Midbrain (tissue), 1 donor: Measurements from ENCODE around the gene CDKN1A.
"Not testable (repeated sequence)": the region's sequence is repeated elsewhere in the genome, so short reads cannot be mapped to it uniquely, and the experiment has no call there.

Source experiments
- DNase-seq: peaks from one replicate; lab custom pipeline; 2025; lab: John Stamatoyannopoulos, UW

CDKN1A gene

DNA sequence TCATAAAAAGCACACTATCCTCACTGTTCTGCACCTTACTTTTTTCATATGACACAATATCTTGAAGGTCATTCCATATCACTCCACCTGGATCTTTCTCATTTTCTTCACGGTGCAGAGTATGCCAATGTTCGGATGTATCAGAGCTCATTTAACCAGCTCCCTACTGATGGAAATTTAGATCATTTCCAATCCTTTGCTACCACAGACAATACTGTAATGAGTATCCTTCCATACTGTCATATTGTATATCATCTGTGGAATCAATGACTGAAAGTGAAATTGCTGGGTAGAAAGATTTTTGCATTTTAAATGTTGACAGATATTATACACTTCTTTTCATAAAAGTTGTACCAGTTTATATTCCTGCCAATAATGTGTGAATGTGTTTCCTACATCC, 16.9 kb downstream of the CDKN1A start:
- DNase-seq: no peak

DNA sequence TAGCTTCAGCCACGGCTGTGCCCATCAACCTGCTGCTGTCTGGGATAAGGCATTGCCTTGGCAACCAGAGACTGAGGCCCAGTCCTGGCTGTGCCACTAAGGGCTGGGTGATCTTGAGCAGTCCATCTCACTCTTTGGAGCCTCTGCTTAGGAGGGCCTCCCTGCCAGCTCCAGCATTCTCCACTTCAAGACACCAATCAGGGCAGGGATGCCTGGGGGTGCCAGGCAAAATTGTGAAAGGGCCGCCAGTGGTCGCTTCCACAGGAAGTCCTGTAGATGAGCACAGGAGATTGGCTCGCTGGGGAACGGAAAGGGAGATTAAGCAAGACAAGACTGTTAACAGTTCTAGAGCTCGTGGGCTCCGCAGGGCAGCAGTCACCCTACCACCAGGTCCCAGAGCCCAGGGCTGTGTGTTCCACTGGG, 19.0 kb downstream of the CDKN1A start, which contains the start of gene RAB44:
TSS of gene RAB44 (plus strand) at position 346 of the 423 bp plus-strand sequence. CDS start 6,410 bp downstream, outside the sequence.
- no peak for DNase-seq

DNA sequence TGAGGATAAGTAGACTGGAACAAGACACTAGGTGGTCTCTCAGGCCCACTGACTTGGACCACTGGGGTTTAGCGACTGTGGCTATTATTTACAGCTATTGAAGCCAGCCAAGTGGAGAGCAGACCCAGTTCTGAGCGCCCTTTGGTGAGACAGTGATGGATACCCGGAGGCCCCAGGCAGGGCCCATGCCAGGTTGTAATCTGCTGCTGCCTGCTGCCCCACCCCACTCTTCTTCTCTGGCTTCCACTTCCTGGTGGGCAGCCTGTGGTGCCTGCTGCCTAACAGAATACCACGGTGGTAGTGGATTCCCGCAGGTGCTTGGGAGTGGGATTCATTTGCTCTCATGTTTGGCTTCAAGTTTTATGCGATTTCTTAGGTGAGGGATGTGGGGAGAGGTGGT, 19.7 kb downstream of the CDKN1A start:
- no peak for DNase-seq

- DNase-seq: no peak
Observed at GRCh38 chr6:36698871-36699271, 20.4 kb downstream of the CDKN1A start.

DNA sequence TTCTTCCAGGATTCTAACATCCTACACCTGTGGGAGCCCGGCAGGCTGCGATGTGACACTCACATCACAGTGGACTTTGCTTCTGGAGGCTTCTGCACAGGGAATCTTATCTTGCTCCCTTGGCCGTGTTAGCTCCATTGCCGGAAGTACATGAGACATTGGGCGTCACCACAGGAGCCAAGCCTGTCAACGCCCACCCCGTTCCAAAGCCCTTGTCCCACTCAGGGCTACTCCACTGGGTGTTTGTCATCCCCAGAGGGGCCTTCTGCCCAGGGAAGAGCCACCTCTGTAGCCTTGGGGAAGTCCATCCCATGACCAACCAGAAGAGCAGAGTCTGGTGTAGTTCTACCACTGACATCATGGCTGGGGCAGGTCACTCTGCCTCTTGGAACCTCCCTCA, 20.8 kb downstream of the CDKN1A start:
- DNase-seq: no peak

DNA sequence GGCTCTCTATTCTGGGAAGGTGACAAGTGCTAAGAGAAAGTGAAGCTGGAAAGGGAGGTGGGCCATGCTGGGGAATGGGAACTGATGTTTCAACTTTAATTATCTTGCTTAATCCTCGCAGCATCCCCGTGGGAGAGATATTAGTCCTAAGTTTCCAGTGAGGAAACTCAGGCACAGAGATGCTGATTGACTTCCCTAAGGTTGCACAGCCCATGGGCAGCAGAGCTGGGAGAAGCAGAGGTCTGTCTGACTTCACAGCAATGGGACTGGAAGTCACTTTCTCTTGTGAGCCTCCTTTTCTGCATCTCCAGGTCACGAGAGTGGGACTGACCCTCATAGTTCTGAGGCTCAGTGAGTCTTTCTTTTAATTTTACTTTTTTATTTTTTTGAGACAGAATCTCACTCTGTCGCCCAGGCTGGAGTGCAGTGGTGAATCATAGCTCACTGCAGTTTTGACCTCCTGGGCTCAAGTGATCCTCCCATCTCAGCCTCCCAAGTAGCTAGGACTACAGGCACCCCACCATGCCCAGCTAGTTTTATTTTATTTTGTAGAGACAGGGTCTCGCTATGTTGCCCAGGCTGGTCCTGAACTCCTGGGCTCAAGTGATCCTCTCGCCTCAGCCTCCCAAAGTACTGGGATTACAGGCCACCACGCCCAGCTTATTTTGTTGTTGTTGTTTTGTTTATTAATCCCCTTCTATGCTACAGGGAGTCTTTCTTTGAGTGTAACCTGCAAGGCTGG, 21.7 kb downstream of the CDKN1A start:
- no peak for DNase-seq

DNA sequence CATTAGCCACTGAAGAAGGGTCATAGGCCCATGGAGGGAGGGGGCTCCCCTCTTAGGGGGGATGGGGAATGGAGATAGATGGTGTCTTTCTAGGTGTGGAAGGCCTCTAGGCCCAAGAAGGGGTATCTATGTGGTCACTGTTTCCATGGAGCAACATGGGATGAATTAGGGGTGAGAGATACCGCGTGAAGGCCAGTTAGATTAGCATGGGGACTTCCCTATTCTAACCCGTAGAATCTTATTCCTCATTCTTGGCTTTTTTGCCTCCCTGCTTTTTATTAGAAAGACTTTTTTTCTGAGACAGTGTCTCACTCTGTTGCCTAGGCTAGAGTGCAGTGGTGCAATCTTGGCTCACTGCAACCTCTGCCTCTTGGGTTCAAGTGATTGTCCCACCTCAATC, 22.3 kb downstream of the CDKN1A start:
- DNase-seq: no peak

DNA sequence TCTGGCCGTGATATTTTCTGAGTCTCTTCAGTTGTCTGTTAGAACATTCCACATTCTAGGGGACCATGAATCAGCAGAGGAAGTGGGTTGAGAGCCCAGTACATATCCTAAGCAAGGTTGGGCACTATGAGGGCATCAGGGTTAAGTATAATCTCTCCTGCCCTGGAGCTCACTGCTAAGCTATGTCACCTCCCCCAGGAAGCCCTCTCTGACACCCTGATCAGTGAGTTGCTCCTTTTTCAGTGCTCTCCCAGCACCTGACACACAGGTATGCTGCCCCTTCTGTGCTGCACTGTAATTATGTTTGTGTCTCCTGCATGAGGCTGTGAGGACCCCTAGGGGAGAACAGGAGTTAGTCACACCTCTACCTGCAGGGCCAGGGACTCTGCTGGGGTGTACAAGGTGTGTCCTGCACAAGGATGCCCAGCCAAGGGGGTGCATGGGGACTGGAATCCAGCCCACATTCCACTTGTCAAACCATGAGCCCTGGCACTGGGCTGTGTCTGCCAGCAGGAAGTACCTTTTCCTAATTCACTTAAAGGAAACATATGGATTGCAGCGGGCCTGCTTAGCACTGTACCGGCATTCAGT, 23.0 kb downstream of the CDKN1A start:
- no peak for DNase-seq

DNA sequence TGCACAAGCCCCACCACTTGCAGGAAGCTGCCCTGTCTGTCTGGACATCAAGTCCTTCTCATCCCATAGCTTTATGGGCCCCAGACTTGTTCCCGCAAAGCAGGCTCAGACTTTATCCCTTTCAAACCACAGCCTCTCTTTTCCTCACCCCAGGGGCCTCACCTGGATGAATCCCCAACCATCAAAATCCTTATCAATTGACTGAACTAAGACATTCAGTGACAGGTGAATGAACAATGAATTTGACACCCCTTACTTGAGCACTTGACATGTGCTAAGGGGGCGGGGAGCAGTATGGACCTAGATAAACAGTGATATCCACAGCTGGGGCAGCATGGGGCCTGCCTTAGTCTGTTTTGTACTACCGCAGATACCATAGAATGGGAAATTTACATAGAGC, 24.1 kb downstream of the CDKN1A start:
- DNase-seq: no peak

DNA sequence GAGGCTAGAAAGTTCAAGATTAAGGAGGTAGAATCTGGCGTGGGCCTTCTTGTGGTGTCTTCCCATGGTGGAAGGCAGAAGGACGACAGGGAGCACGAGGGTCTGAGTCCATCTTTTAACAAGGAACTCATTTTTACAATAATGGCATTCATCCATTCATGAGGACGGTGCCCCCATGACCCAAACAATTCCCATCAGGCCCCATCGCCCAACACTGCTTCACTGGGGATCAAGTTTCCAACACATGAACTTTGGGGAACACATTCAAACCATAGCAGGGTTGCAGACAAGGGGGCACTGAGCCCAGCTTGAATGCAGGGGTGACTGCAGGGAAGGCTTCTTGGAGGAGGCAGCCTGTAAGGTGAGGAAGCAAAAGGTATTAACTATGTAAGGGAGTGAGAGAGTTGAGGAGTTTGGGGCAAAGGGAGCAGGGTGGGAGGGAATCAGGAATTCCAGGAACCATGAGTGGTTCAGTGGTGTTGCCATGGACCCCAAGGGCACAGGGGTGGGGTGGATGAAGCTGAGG, 24.6 kb downstream of the CDKN1A start:
- DNase-seq: no peak

- DNase-seq: no peak
Observed at GRCh38 chr6:36703982-36704381, 25.5 kb downstream of the CDKN1A start.

DNA sequence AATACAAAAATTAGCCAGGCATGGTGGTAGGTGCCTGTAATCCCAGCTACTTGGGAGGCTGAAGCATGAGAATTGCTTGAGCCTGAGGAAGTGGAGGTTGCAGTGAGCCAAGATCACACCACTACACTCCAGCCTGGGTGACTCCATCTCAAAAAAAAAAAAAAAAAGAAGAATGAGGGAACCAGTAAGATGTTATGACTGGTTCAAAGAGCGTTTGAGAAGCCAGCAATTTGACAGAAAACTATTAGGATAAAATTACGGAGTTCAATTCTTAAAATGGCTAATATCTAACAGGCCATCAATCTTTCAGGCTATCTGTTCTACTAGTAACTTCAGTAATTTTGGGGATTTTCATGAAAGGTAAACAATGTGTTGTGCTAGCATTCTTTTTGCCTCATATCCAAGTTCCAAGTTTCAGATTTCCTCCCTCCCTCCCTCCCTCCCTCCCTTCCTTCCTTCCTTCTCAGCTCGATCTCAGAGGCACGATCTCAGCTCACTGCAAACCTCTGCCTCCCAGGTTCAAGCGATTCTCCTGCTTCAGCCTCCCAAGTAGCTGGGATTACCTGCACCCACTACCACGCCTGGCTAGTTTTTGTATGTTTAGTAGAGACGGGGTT, 26.6 kb downstream of the CDKN1A start:
- DNase-seq: not testable (repeated sequence)

DNA sequence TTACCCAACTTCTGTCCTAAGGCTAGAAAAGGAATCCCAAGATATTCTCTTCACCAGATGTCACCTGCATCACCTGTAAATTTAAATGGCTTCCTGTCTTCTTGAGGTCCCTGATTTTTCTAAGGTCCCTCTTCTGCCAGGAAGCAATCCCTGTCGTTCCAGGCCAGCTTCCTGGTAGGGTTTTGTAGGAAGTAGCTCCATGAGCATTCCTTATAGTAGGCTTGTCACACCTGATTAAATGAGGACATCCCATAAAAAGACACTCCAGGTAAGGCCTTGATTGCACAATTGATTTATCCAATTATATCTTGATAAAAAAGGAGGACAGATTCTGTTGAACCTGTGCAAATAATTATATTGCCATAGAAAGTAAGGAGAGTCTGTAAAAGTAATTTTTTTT, 27.8 kb downstream of the CDKN1A start:
- no peak for DNase-seq

GRCh38 chr6:36712816-36713215, 34.3 kb downstream of the CDKN1A start:
- DNase-seq: no peak

DNA sequence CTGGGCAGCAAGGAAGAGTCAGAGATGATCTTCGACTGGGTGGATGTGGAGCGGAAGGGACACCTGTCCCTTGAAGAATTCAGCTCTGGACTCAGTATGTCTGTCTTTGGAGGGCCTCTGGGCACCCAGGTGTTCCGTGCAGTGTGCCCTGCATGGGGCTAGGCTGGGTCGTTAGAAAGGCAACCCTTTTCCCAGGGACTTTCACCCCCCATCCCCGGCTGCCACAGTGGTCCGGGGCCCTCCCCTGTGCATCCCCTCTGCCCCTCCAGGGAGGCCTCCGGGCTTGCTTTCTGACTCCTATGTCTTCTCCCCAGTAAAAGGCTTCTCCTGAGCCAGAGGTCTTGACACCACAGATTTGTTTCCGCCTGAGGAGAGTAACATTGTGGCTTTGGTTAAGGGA, 35.3 kb downstream of the CDKN1A start:
- DNase-seq: no peak

DNA sequence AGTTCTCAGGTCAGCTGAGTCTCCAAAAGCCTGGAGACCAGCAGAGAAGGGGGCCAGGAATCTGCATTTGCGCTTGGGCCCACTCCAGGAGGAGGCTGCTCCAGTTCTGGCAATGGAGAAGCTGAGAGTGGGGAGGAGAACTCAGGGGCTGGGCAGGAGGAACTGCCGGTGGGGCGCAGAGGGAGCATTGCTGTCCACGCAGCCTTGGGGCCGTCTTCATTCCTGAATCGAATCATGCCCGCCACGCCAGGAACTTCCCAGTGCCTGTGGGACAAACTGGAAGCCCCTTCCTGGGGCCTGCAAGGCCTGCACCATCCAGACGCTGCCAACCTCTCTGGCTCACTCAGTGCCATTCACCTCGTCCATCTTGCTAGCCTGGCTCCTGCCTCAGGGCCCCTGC, 36.0 kb downstream of the CDKN1A start:
- no peak for DNase-seq

DNA sequence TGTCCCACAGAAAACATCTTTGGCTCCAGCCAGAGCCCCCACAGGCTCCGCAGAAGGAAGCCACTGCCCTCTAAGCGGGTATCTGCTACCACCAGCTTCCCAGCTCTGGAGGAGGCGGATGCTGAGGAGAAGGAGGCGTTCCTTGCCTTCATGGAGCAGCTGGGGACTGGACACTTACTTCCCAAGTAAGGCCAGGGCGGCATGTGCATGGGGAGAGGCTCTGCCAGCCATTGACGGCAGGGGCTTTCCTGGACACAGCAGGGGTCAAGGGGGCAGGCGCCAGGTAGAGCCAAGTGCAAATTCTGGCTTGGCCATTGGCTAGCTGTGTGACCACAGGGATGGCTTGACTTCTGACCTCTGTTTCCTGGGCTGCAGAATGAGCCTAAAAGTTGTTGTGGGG, 37.0 kb downstream of the CDKN1A start:
- no peak for DNase-seq

DNA sequence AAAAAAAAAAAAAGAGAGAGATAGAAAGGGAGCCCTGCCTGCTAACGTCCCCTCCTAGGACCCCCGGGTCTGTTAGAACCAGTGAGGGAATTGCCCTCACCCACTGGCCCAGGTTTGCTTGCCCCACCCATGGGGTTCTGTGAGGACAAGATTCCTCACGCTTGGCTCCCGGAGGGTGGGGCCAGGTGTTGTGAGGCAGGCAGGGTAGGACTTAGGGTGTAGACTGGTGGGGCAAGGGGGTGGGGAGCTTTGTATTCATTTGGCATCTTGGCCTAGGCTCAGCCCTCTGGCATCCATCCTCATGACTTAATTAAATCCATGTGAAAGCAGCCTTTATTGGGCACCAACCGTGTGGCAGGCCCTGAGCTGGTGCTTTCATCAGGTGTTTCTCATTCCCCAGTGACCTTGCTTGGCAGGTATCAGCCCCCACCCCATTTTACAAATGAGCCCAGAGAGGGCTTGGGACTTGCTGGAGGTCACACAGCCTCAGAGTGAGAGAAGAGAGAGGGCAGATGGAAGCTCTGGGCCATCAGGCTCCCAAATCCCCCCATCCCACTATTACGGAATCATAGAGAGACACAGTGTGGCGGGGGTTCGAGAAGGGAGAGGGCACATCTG, 38.1 kb downstream of the CDKN1A start:
- DNase-seq: no peak

- no peak for DNase-seq
Observed at GRCh38 chr6:36717231-36717825, 38.8 kb downstream of the CDKN1A start.

DNA sequence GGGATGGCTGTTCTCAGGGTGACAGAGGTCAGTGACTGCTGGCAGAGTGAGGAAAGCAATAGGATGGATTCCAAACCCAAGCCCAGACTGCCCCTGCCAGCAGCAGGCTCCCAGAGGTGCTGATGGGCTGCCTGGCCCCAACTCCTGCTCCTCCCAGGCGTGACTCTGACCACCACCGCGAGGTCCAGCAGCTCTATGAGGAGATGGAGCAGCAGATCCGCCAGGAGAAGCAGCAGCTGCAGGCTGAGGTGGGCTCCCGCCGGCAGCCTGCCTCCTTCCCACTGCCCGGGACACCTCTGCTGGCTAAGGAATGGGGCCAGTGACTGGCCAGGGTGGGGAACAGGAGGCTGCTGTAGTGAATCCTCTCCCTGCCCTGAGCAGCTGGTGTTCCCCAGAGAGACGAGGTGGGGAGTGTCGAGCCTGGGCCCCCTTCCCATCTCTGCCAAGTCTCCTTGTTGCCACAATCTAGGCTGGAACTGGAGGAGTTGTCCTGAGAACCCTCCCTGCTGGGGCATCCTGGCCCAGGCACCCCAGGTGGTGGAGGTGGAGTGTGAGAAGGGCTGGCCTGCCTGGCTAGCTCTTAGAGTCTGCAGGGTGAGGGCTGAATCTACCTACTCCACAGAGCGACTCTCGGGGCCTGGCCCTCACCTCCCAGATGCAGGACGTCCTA, 39.5 kb downstream of the CDKN1A start:
- DNase-seq: no peak

- no peak for DNase-seq
Observed at GRCh38 chr6:36718560-36718959, 40.0 kb downstream of the CDKN1A start.

DNA sequence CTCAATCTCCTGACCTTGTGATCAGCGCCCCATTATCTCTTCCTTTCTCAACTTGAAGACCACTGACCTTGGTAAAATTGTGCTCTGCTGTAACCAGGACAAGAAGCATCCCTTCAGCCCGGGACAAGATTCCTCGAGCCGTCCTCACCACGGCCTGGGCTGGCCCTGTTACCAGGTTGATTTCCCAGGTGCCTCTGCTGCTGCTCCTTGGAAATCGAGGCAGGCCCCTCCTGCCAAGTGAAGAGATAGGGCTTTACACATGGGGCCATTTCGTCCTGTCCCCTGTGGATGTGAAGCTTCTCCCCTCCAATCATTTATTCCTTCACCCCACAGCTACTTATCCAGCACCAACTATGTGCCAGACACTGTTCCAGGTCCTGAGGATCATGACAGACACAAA, 40.6 kb downstream of the CDKN1A start:
- no peak for DNase-seq
